ENCODE results near the gene DOCK11. TPM values are rescaled to one million over a fixed set of nuclear protein-coding genes. Genes with fewer than 3 reads are reported as not detected.

DOCK11 gene
- total and polyA plus RNA-seq, 9 of the 15 experiments (the other 6 are each of a cell fraction or from before 2014, with no cell fraction given): 41.8 to 77.8 (median 50.9) TPM

- in situ Hi-C loops (cut with MboI) (no loop called here), intact Hi-C loops (cut with micrococcal nuclease) (no loop called here)
- FAIRE-seq (no peak), DNase-seq (ENCODE audit: extremely low read depth in 1 of 4, low spot score in 3 of 4) (no peak), ATAC-seq (no peak)
- no TSS peak for BruUV-seq (replicated peaks)
- Histone ChIP-seq H3K9me3 (replicated peaks; ENCODE audit: control insufficient read depth, insufficient read depth, low read depth, low read length) (no peaks in the 10 kb centered on the region), H3K9ac (ENCODE audit: insufficient read depth in 1 of 2, low read depth in 2 of 2, low read length in 2 of 2) (no peak overlapping the region), H4K20me1 (replicated peaks; ENCODE audit: control insufficient read depth, insufficient read depth, low read length) (no peaks in the 10 kb centered on the region), H2AFZ (ENCODE audit: low read depth, low read length) (no peak overlapping the region), H3K4me1 (replicated peaks in 1 of 2; ENCODE audit: control insufficient read depth in 2 of 2, insufficient read depth in 2 of 2, low read length in 2 of 2) (no peaks in the 10 kb centered on the region), H3K36me3 (ENCODE audit: control insufficient read depth, insufficient read depth, low read length) (peaks cover 51% of the 10 kb centered on the region; the same call in 2 of the 3 replicates), H3K4me2 (ENCODE audit: insufficient read depth, low read length) (no peak overlapping the region), H3K27ac (ENCODE audit: extremely low read depth, low read depth, low read length) (no peak overlapping the region), H3K9me1 (ENCODE audit: control insufficient read depth, insufficient read depth, low read length) (no peaks in the 10 kb centered on the region), H3K27me3 (ENCODE audit: control insufficient read depth in 2 of 2, insufficient read depth in 2 of 2, low read length in 2 of 2) (no peaks in the 10 kb centered on the region), H3K79me2 (ENCODE audit: control insufficient read depth, insufficient read depth, low read length) (no peaks in the 10 kb centered on the region), H3K4me3 (no peak overlapping the region)
- no peak for TF ChIP-seq FOXJ3 (CRISPR knock-in tag; IDR thresholded peaks at IDR 0.05)
- no peak for TF ChIP-seq BCOR (IDR thresholded peaks at IDR 0.05)
- TF ChIP-seq ZNF436 (CRISPR knock-in tag; IDR thresholded peaks at IDR 0.05): no peak
- TF ChIP-seq ELF1 (tag; IDR thresholded peaks at IDR 0.05): no peak
- TF ChIP-seq RBFOX2 (IDR thresholded peaks at IDR 0.05; ENCODE audit: low read depth, low read length): no peak
- no peak for TF ChIP-seq NR2F6 (CRISPR knock-in tag; IDR thresholded peaks at IDR 0.05)
- no peak for TF ChIP-seq RFX7 (CRISPR knock-in tag; IDR thresholded peaks at IDR 0.05)
- TF ChIP-seq NFE2L1 (tag; IDR thresholded peaks at IDR 0.05; ENCODE audit: borderline replicate concordance, low read depth): no peak
- no peak for TF ChIP-seq ZNF444 (CRISPR knock-in tag; IDR thresholded peaks at IDR 0.05)
- TF ChIP-seq MITF (IDR thresholded peaks at IDR 0.05): no peak
- TF ChIP-seq NUFIP1 (IDR thresholded peaks at IDR 0.05; ENCODE audit: partially characterized antibody): no peak
- no peak for TF ChIP-seq ZKSCAN1 (IDR thresholded peaks at IDR 0.05; ENCODE audit: low read depth, low read length)
- TF ChIP-seq UBTF (IDR thresholded peaks at IDR 0.05; ENCODE audit: borderline replicate concordance in 1 of 2, low read depth in 2 of 2, low read length in 2 of 2): no peak
- no peak for TF ChIP-seq OTX1 (CRISPR knock-in tag; IDR thresholded peaks at IDR 0.05)
- no peak for TF ChIP-seq HOXB6 (CRISPR knock-in tag; IDR thresholded peaks at IDR 0.05; ENCODE audit: borderline replicate concordance)
- TF ChIP-seq BMI1 (IDR thresholded peaks at IDR 0.05; ENCODE audit: low read length): no peak
- WGBS (ENCODE audit: insufficient coverage, low coverage, missing lambda C conversion rate): 67% methylated on average over 4 of the region's 8 CpGs
- ChIA-PET CTCF (ENCODE audit: low intra/inter-chr PET ratio) (no interaction called here), POLR2A (interaction anchor here (0.6 kb wide), 1 partner anchor 204 kb away, joined by 3 read pairs; no protein-coding TSS in a partner anchor)
These were observed 125.6 kb downstream of the DOCK11 start for GRCh38 chrX:118621081-118621759.
